MM.1S (cell line): ENCODE data around the gene GGT6.
A peak's percentile ranks its signal among the peaks of the same experiment; 100 is the strongest.

Experiments
- DNase-seq: peaks from one replicate; pipeline ENCODE4 v3.0.0-alpha.2; 2015
- H2AFZ ChIP-seq: fragments of 300-600 bp; sonication (generic); 2 replicates; pipeline ENCODE4 v1.6.0; 2016; ENCODE audit warnings: antibody characterized with exemption, low read length
- H3F3A ChIP-seq: fragments of 300-600 bp; sonication (generic); 2 replicates; pipeline ENCODE4 v1.6.1; 2016; ENCODE audit warnings: mild to moderate bottlenecking, antibody characterized with exemption, low read length, moderate library complexity, mixed read lengths; ENCODE audit not compliant: insufficient read depth
- H3K27ac ChIP-seq: fragments of 300-600 bp; sonication (generic); 2 replicates; pipeline ENCODE4 v1.5.1; 2016; ENCODE audit warnings: mild to moderate bottlenecking, low read length
- H3K27me3 ChIP-seq: fragments of 300-600 bp; sonication (generic); replicated peaks from 2 replicates; pipeline ENCODE4 v1.6.0; 2016; ENCODE audit warnings: low read length; ENCODE audit not compliant: insufficient read depth
- H3K36me3 ChIP-seq: fragments of 300-600 bp; sonication (generic); replicated peaks from 2 replicates; pipeline ENCODE4 v1.6.1; 2016; ENCODE audit warnings: mild to moderate bottlenecking, low read length, mixed read lengths; ENCODE audit not compliant: insufficient read depth
- H3K4me1 ChIP-seq: fragments of 300-600 bp; sonication (generic); 2 replicates; pipeline ENCODE4 v1.6.1; 2016; ENCODE audit warnings: low read length, mixed read lengths
- H3K4me2 ChIP-seq: fragments of 300-600 bp; sonication (generic); 2 replicates; pipeline ENCODE4 v1.6.0; 2016; ENCODE audit warnings: low read depth, low read length
- H3K4me3 ChIP-seq: fragments of 300-600 bp; sonication (generic); 2 replicates; pipeline ENCODE4 v1.5.1; 2016; ENCODE audit warnings: low read length, mixed read lengths
- H3K79me2 ChIP-seq: fragments of 300-600 bp; sonication (generic); 2 replicates; pipeline ENCODE4 v1.6.1; 2016; ENCODE audit warnings: mixed run types, low read length, mixed read lengths
- H3K9ac ChIP-seq: fragments of 300-600 bp; sonication (generic); 2 replicates; pipeline ENCODE4 v1.6.1; 2016; ENCODE audit warnings: low read length, mixed read lengths
- H3K9me2 ChIP-seq: fragments of 300-600 bp; sonication (generic); replicated peaks from 2 replicates; pipeline ENCODE4 v1.6.1; 2016; ENCODE audit warnings: mild to moderate bottlenecking, low read length, mixed read lengths; ENCODE audit not compliant: insufficient read depth
- H3K9me3 ChIP-seq: fragments of 300-600 bp; sonication (generic); replicated peaks from 2 replicates; pipeline ENCODE4 v1.6.1; 2016; ENCODE audit warnings: mild to moderate bottlenecking, low read length, mixed read lengths; ENCODE audit not compliant: insufficient read depth
- H4K20me1 ChIP-seq: fragments of 300-600 bp; sonication (generic); 2 replicates; pipeline ENCODE4 v1.6.1; 2016; ENCODE audit warnings: mild to moderate bottlenecking, low read length, moderate library complexity, mixed read lengths; ENCODE audit not compliant: insufficient read depth
- CTCF ChIP-seq: fragments of 300-600 bp; sonication (generic); IDR thresholded peaks from 2 replicates; pipeline ENCODE4 v1.5.1; 2016; ENCODE audit warnings: antibody characterized with exemption, low read length, mixed read lengths
- EZH2 ChIP-seq: fragments of 300-600 bp; sonication (generic); optimal IDR thresholded peaks from 2 replicates; pipeline ENCODE3; 2017; ENCODE audit warnings: low read depth, mild to moderate bottlenecking, antibody characterized with exemption, low read length, mixed read lengths
- EZH2phosphoT487 ChIP-seq: fragments of 300-600 bp; sonication (generic); IDR thresholded peaks from 2 replicates; pipeline ENCODE4 v1.6.1; 2018; ENCODE audit warnings: antibody characterized with exemption, low read length

Gene GGT6

GRCh38 chr17:4520060-4520893, 40.1 kb downstream of the GGT6 start:
- peaks cover 8% of the 10 kb centered on the region for H3K4me1 ChIP-seq
- H2AFZ ChIP-seq, result no peak overlapping the region
- no peak for TF ChIP-seq EZH2phosphoT487
- TF ChIP-seq EZH2, result no peak
- no peak for TF ChIP-seq CTCF
- H3F3A ChIP-seq, result no peaks in the 10 kb centered on the region
- H3K4me2 ChIP-seq, result no peak overlapping the region
- no peak for DNase-seq
- no peaks in the 10 kb centered on the region for H3K9me3 ChIP-seq
- H3K9me2 ChIP-seq, result no peaks in the 10 kb centered on the region
- H3K9ac ChIP-seq, result no peak overlapping the region
- H3K27ac ChIP-seq, result no peak overlapping the region
- no peaks in the 10 kb centered on the region for H3K36me3 ChIP-seq
- no peaks in the 10 kb centered on the region for H3K27me3 ChIP-seq
- H3K79me2 ChIP-seq, result no peaks in the 10 kb centered on the region
- H3K4me3 ChIP-seq, result no peak overlapping the region
- H4K20me1 ChIP-seq, result no peaks in the 10 kb centered on the region

DNA sequence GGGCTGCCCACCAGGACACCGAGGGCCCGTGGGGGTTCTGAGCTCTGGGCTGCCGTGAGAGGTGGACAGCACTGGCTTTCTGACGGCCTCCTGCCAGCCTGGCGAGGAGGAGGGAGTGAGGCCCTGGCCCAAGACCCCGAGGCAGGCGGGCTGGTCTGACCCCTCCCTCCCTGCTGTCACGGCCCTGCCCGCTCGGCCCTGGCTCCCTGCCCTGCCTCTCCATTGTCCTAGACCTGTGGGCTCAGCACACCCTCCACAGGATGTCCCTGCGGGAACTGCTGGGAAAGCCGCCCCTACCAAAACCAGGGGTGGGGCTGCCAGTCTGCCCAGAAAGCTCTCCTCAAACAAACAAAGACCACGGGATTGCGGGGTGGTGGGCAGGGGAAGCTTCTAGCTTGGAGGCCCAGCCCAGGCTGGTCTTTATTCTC, 41.0 kb downstream of the GGT6 start:
- H3K27ac ChIP-seq, result no peak overlapping the region
- H4K20me1 ChIP-seq, result no peaks in the 10 kb centered on the region
- no peak overlapping the region for H3K9ac ChIP-seq
- no peak overlapping the region for H3K4me2 ChIP-seq
- H3K4me1 ChIP-seq, result peaks cover 8% of the 10 kb centered on the region
- H3F3A ChIP-seq, result no peaks in the 10 kb centered on the region
- no peaks in the 10 kb centered on the region for H3K79me2 ChIP-seq
- no peaks in the 10 kb centered on the region for H3K9me2 ChIP-seq
- H3K36me3 ChIP-seq, result no peaks in the 10 kb centered on the region
- no peaks in the 10 kb centered on the region for H3K9me3 ChIP-seq
- TF ChIP-seq EZH2 (no peak), CTCF (no peak), EZH2phosphoT487 (no peak)
- H3K4me3 ChIP-seq, result no peak overlapping the region
- no peaks in the 10 kb centered on the region for H3K27me3 ChIP-seq
- H2AFZ ChIP-seq, result peak overlapping the region; percentile 75; the same call in 1 of the 2 replicates
- no peak for DNase-seq

- Histone ChIP-seq H3K4me2 (peak overlapping the region; percentile 66; the same call in 1 of the 2 replicates), H3K4me3 (peak overlapping the region; percentile 40; the same call in 1 of the 2 replicates), H3K79me2 (no peaks in the 10 kb centered on the region), H3K27ac (no peak overlapping the region), H3K27me3 (no peaks in the 10 kb centered on the region), H3K4me1 (peaks cover 8% of the 10 kb centered on the region), H2AFZ (peak overlapping the region; percentile 75), H3K36me3 (no peaks in the 10 kb centered on the region), H4K20me1 (no peaks in the 10 kb centered on the region), H3K9me3 (no peaks in the 10 kb centered on the region), H3K9ac (peak overlapping the region; percentile 13; the same call in 1 of the 2 replicates), H3K9me2 (no peaks in the 10 kb centered on the region), H3F3A (no peaks in the 10 kb centered on the region)
- no peak for DNase-seq
- TF ChIP-seq EZH2phosphoT487 (no peak), EZH2 (no peak), CTCF (no peak)
Observed at GRCh38 chr17:4518901-4519300, 41.5 kb downstream of the GGT6 start.
